WTC11 (cell line): ENCODE data around the gene RGS14. TPM values are rescaled to one million over a fixed set of nuclear protein-coding genes. Genes with fewer than 3 reads are reported as not detected.

ENCODE experiments used
- ATAC-seq: fragments of 200-7000 bp; cut with Tn5 transposase; 2 replicates; pipeline ENCODE4 v1.10.0; 2021; ENCODE audit warnings: mild to moderate bottlenecking, moderate library complexity
- CTCF ChIA-PET: fragments of 300-600 bp; sonication (Branson Sonifier 250); formaldehyde crosslinking; loops from one replicate; lab custom pipeline; 2021; ENCODE audit warnings: antibody characterized with exemption; lab: Charles Lee
- POLR2A ChIA-PET: fragments of 350-600 bp; sonication (Branson Sonifier 250); formaldehyde crosslinking; loops from one replicate; lab custom pipeline; 2021; ENCODE audit warnings: antibody characterized with exemption; lab: Charles Lee
- DNase-seq: peaks from one replicate; pipeline ENCODE4 v3.0.0; 2021; ENCODE audit warnings: low spot score
- H3K27ac Mint-ChIP-seq: 2 replicates; pipeline ENCODE4 v1.8.0; 2021; ENCODE audit warnings: mixed read lengths
- H3K27me3 Mint-ChIP-seq: 2 replicates; pipeline ENCODE4 v1.8.0; 2021; ENCODE audit warnings: low read depth, mild to moderate bottlenecking, moderate library complexity, mixed read lengths
- H3K36me3 Mint-ChIP-seq: 2 replicates; pipeline ENCODE4 v1.8.0; 2021; ENCODE audit warnings: mixed read lengths
- H3K4me1 Mint-ChIP-seq: 2 replicates; pipeline ENCODE4 v1.8.0; 2022; ENCODE audit warnings: mixed read lengths
- H3K4me3 Mint-ChIP-seq: 2 replicates; pipeline ENCODE4 v1.8.0; 2021; ENCODE audit warnings: mild to moderate bottlenecking, moderate library complexity, mixed read lengths
- H3K9me3 Mint-ChIP-seq: 2 replicates; pipeline ENCODE4 v1.8.0; 2021; ENCODE audit warnings: mixed read lengths
- ATF6 ChIP-seq: sonication (generic); formaldehyde crosslinking; IDR thresholded peaks from 2 replicates; pipeline ENCODE4 v1.8.1; 2023; ENCODE audit warnings: mild to moderate bottlenecking, missing genetic modification reagents
- CTCF ChIP-seq: fragments of 200-600 bp; IDR thresholded peaks from 2 replicates; pipeline ENCODE4 v1.8.0; 2022; ENCODE audit warnings: antibody characterized with exemption
- E2F4 ChIP-seq: sonication (generic); formaldehyde crosslinking; IDR thresholded peaks from 2 replicates; pipeline ENCODE4 v1.8.1; 2022; ENCODE audit warnings: low read depth, mild to moderate bottlenecking, moderate library complexity, missing genetic modification reagents, borderline replicate concordance
- ETV6 ChIP-seq: sonication (generic); formaldehyde crosslinking; IDR thresholded peaks from 2 replicates; pipeline ENCODE4 v1.8.1; 2022; ENCODE audit warnings: mild to moderate bottlenecking, missing genetic modification reagents
- FOXJ3 ChIP-seq: sonication (generic); formaldehyde crosslinking; IDR thresholded peaks from 2 replicates; pipeline ENCODE4 v1.9.0; 2021; ENCODE audit warnings: missing genetic modification reagents, mild to moderate bottlenecking, borderline replicate concordance
- GRHL2 ChIP-seq: fragments of 250-450 bp; sonication (Bioruptor Pico); IDR thresholded peaks from 2 replicates; pipeline ENCODE4 v1.8.0; 2022; ENCODE audit warnings: mild to moderate bottlenecking, moderate library complexity; ENCODE audit not compliant: insufficient replicate concordance, severe bottlenecking
- NFATC4 ChIP-seq: fragments of 250-450 bp; sonication (Bioruptor Pico); IDR thresholded peaks from 2 replicates; pipeline ENCODE4 v1.9.0; 2021; ENCODE audit warnings: mild to moderate bottlenecking
- PRDM15 ChIP-seq: sonication (generic); formaldehyde crosslinking; IDR thresholded peaks from 2 replicates; pipeline ENCODE4 v1.8.0; 2022; ENCODE audit warnings: missing genetic modification reagents
- RELA ChIP-seq: sonication (generic); formaldehyde crosslinking; IDR thresholded peaks from 2 replicates; pipeline ENCODE4 v1.8.1; 2022; ENCODE audit warnings: missing genetic modification reagents, mild to moderate bottlenecking, borderline replicate concordance
- RORB ChIP-seq: fragments of 250-450 bp; sonication (Bioruptor Pico); IDR thresholded peaks from 2 replicates; pipeline ENCODE4 v1.9.0; 2021; ENCODE audit warnings: mild to moderate bottlenecking
- TCF7 ChIP-seq: sonication (generic); formaldehyde crosslinking; IDR thresholded peaks from 2 replicates; pipeline ENCODE4 v1.8.0; 2022; ENCODE audit warnings: mild to moderate bottlenecking, low read depth, missing genetic modification reagents, moderate library complexity
- TEAD4 ChIP-seq: sonication (generic); formaldehyde crosslinking; IDR thresholded peaks from 2 replicates; pipeline ENCODE4 v1.8.0; 2022; ENCODE audit warnings: mild to moderate bottlenecking, missing genetic modification reagents
- ZBTB21 ChIP-seq: sonication (generic); formaldehyde crosslinking; IDR thresholded peaks from 2 replicates; pipeline ENCODE4 v1.8.1; 2023; ENCODE audit warnings: mild to moderate bottlenecking, missing genetic modification reagents, borderline replicate concordance
- ZNF121 ChIP-seq: sonication (generic); formaldehyde crosslinking; IDR thresholded peaks from 2 replicates; pipeline ENCODE4 v1.8.0; 2023; ENCODE audit warnings: missing genetic modification reagents
- ZNF138 ChIP-seq: sonication (generic); formaldehyde crosslinking; conservative IDR thresholded peaks from 2 replicates; pipeline ENCODE4 v1.8.1; 2022; ENCODE audit warnings: mild to moderate bottlenecking, moderate library complexity, missing genetic modification reagents
- ZNF416 ChIP-seq: fragments of 250-450 bp; sonication (Bioruptor Pico); IDR thresholded peaks from 2 replicates; pipeline ENCODE4 v1.9.0; 2021; ENCODE audit warnings: mild to moderate bottlenecking, inconsistent platforms
- total RNA-seq: library from RNA; stranded (reverse); gene quantifications from 3 replicates; pipeline ENCODE4 v1.2.3, GENCODE V29; 2021
- TF ChIP-seq, protein P1 (sequence below): sonication (generic); formaldehyde crosslinking; IDR thresholded peaks from 2 replicates; pipeline ENCODE4 v1.8.1; 2023; ENCODE audit warnings: mild to moderate bottlenecking, missing genetic modification reagents, moderate library complexity
- TF ChIP-seq, protein P2 (sequence below): sonication (generic); formaldehyde crosslinking; IDR thresholded peaks from 2 replicates; pipeline ENCODE4 v1.8.1; 2022; ENCODE audit warnings: missing genetic modification reagents, borderline replicate concordance
- TF ChIP-seq, protein P3 (sequence below): fragments of 250-450 bp; sonication (Bioruptor Pico); conservative IDR thresholded peaks from 2 replicates; pipeline ENCODE4 v1.9.0; 2021; ENCODE audit warnings: mild to moderate bottlenecking
- TF ChIP-seq, protein P4 (sequence below): sonication (generic); formaldehyde crosslinking; IDR thresholded peaks from 2 replicates; pipeline ENCODE4 v1.8.1; 2022; ENCODE audit warnings: low read depth, missing genetic modification reagents, borderline replicate concordance

RGS14 gene
- total RNA-seq, 1 experiment from 2014 or later = 74.6 TPM

DNA sequence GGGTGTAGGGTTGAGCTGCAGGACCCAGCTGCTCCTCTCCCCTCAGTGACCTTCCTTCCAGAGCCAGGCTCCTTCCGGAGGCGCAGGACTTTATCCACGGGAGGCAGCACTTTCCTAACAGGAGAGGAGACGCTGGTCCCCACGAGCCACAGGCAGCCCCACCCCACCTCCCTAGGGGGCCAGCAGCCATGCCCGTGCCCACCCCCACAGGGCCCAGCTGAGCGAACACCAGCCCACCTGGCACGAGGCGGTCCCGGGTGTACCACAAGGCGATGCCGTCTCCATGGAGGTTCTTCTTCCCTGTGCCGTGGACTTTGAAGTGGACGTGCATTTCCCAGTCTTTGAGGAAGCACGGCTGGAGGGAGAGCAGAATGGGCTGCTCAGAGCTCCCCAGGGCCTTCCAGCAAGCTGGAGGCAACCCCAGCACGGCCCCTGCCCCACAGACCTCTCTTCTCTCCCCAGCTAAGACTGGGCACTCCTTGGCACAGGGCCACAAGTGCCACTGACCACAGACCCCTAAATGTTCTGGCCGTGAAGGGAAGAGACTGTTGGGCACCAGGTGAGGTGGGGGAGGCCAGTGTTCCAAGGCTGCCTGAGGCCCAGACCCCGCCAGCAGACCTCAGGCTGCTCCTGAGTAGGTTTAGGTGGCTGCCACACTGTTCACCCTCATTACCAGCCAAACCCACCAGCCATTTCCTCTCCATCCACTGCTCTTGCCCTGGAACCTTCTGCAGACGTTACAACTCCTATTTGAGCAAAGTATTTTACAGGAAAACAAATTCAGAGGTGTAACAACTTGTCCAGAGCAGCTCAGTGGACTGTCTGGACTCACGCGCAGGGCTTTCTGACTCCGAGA is 19.2 kb upstream of the RGS14 start:
- Mint-ChIP-seq H3K27me3 (no peaks in the 10 kb centered on the region), H3K4me3 (no peak overlapping the region), H3K36me3 (peaks cover 53% of the 10 kb centered on the region), H3K4me1 (peaks cover 41% of the 10 kb centered on the region), H3K9me3 (no peaks in the 10 kb centered on the region)
- CTCF ChIA-PET = interaction anchor here (0.8 to 1.3 kb wide), 2 partner anchors 11 to 29 kb away, joined by 3 to 4 read pairs; no protein-coding TSS in a partner anchor
- no peak for DNase-seq
- POLR2A ChIA-PET = interaction anchor here (0.6 kb wide), 1 partner anchor 11 kb away, joined by 8 read pairs; no protein-coding TSS in a partner anchor
- TF ChIP-seq FOXJ3 (CRISPR knock-in tag) (no peak), ZNF138 (CRISPR knock-in tag) (no peak), ZNF121 (CRISPR knock-in tag) (no peak), TCF7 (CRISPR knock-in tag) (no peak), RELA (CRISPR knock-in tag) (no peak), PRDM15 (CRISPR knock-in tag) (no peak), GRHL2 (no peak), TEAD4 (CRISPR knock-in tag) (no peak), ETV6 (no peak), RORB (CRISPR knock-in tag) (no peak), ZBTB21 (CRISPR knock-in tag) (no peak), E2F4 (CRISPR knock-in tag) (no peak), ATF6 (CRISPR knock-in tag) (no peak), ZNF416 (CRISPR knock-in tag) (no peak), NFATC4 (CRISPR knock-in tag) (no peak), CTCF (no peak)
- TF ChIP-seq, protein P1, sequence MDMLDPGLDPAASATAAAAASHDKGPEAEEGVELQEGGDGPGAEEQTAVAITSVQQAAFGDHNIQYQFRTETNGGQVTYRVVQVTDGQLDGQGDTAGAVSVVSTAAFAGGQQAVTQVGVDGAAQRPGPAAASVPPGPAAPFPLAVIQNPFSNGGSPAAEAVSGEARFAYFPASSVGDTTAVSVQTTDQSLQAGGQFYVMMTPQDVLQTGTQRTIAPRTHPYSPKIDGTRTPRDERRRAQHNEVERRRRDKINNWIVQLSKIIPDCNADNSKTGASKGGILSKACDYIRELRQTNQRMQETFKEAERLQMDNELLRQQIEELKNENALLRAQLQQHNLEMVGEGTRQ (CRISPR knock-in tag) = no peak
- TF ChIP-seq, protein P2, sequence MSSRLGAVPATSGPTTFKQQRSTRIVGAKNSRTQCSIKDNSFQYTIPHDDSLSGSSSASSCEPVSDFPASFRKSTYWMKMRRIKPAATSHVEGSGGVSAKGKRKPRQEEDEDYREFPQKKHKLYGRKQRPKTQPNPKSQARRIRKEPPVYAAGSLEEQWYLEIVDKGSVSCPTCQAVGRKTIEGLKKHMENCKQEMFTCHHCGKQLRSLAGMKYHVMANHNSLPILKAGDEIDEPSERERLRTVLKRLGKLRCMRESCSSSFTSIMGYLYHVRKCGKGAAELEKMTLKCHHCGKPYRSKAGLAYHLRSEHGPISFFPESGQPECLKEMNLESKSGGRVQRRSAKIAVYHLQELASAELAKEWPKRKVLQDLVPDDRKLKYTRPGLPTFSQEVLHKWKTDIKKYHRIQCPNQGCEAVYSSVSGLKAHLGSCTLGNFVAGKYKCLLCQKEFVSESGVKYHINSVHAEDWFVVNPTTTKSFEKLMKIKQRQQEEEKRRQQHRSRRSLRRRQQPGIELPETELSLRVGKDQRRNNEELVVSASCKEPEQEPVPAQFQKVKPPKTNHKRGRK (CRISPR knock-in tag) = no peak
- TF ChIP-seq, protein P3, sequence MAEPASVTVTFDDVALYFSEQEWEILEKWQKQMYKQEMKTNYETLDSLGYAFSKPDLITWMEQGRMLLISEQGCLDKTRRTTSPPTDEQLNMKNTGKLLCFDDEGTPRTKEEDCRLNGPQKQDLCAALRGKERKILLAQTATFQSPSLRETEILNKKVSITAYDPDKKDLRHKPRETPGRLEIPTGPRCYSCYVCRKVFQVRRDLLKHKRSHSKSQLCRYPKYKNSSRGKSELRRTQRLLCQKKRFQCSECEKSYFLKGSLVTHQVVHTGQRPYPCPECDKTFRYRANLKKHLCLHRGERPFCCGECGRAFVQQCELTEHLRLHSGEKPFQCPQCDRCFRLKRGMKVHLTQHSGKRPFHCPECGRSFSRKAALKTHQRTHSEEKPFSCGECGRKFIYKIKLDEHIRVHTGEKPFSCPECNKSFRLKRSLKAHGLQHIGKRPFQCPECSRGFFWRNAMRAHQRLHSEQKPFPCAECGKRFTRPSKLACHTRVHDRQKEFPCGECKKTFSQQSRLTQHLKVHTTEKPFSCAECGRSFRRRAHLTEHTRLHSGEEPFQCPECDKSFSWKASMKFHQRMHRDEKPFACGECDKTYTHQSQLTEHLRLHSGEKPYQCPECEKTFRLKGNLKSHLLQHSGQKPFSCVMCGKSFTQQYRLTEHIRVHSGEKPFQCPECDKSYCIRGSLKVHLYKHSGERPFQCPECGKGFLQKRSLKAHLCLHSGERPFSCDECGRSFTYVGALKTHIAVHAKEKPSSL = no peak
- TF ChIP-seq, protein P4, sequence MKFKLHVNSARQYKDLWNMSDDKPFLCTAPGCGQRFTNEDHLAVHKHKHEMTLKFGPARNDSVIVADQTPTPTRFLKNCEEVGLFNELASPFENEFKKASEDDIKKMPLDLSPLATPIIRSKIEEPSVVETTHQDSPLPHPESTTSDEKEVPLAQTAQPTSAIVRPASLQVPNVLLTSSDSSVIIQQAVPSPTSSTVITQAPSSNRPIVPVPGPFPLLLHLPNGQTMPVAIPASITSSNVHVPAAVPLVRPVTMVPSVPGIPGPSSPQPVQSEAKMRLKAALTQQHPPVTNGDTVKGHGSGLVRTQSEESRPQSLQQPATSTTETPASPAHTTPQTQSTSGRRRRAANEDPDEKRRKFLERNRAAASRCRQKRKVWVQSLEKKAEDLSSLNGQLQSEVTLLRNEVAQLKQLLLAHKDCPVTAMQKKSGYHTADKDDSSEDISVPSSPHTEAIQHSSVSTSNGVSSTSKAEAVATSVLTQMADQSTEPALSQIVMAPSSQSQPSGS = no peak
- TF ChIP-seq, all 79 proteins: peak for 0
- peak overlapping the region; percentile 86 for H3K27ac Mint-ChIP-seq
- ATAC-seq = no peak
